ENCODE measurements around the gene LILRB1.
"Not testable (repeated sequence)": the region's sequence is repeated elsewhere in the genome, so short reads cannot be mapped to it uniquely, and the experiment has no call there.

GRCh38 chr19:54627912-54628311, 2.4 kb upstream of the LILRB1 start:
- TF ChIP-seq CTCF (conservative IDR thresholded peaks at IDR 0.05 in 1 of 2, IDR thresholded peaks at IDR 0.05 in 1 of 2; ENCODE audit: low read depth in 1 of 2, low read length in 2 of 2); EZH2 (IDR thresholded peaks at IDR 0.05; ENCODE audit: low read length, missing control alignments): not testable (repeated sequence)
